SK-N-MC (cell line): ENCODE measurements around the gene HHAT.
"Not testable (repeated sequence)": the region's sequence is repeated elsewhere in the genome, so short reads cannot be mapped to it uniquely, and the experiment has no call there.

Experiments used
- DNase-seq: peaks from one replicate; pipeline ENCODE4 v3.0.0-alpha.2; 2011; ENCODE audit warnings: low read depth, low spot score
- H3K27ac ChIP-seq: fragments of 200-600 bp; sonication (generic); 2 replicates; pipeline ENCODE4 v1.5.1; 2016; ENCODE audit warnings: mixed run types
- H3K36me3 ChIP-seq: fragments of 200-600 bp; sonication (generic); 2 replicates; pipeline ENCODE4 v1.6.1; 2017; ENCODE audit warnings: antibody characterized with exemption, low read length, mixed read lengths; ENCODE audit not compliant: insufficient read depth
- H3K4me3 ChIP-seq: fragments of 200-600 bp; sonication (generic); 2 replicates; pipeline ENCODE4 v1.5.1; 2016
- H3K9ac ChIP-seq: fragments of 200-600 bp; sonication (generic); 2 replicates; pipeline ENCODE4 v1.8.0; 2017; ENCODE audit warnings: mixed run types, mixed read lengths; ENCODE audit not compliant: insufficient read length
- H3K9me3 ChIP-seq: fragments of 200-600 bp; sonication (generic); 2 replicates; pipeline ENCODE4 v1.6.1; 2017; ENCODE audit warnings: low read depth, mild to moderate bottlenecking, antibody characterized with exemption, low read length, moderate library complexity, mixed read lengths
- EZH2 ChIP-seq: fragments of 200-600 bp; sonication (generic); IDR thresholded peaks from one replicate; pipeline ENCODE4 v1.6.1; 2017; ENCODE audit warnings: antibody characterized with exemption
- FOXP2 ChIP-seq: optimal IDR thresholded peaks from 2 replicates; pipeline ENCODE3; 2011; ENCODE audit warnings: mild to moderate bottlenecking, moderate library complexity; ENCODE audit not compliant: insufficient read depth; ENCODE audit errors: extremely low read length, control extremely low read depth
- POLR2AphosphoS5 ChIP-seq: IDR thresholded peaks from 2 replicates; pipeline ENCODE4 v1.6.1; 2012; ENCODE audit warnings: mild to moderate bottlenecking, low read depth, low read length, borderline replicate concordance

Gene HHAT

DNA sequence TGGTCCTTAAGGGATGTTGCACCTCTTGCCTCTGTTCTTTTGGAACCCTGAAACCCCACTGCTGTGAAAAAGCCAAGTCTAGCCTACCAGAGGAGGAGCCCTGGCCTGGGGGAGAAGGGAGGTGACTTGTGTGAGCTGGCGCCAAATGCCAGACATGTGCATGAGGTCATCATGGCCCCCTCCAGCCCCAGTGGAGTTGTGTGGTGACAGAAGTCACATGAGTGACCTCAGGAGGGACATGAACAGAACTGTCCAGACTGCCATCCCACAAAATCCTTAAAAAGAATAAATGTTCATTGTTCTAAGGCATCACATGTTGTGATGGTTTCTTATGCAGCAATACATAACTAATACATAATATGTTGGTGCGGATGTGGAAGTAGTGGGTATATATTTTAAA lies 10.8 kb downstream of the HHAT start:
- no peak for DNase-seq
- TF ChIP-seq EZH2, result no peak
- no peak for TF ChIP-seq FOXP2
- no peak for TF ChIP-seq POLR2AphosphoS5
- no peaks in the 10 kb centered on the region for H3K36me3 ChIP-seq
- no peak overlapping the region for H3K9ac ChIP-seq
- no peaks in the 10 kb centered on the region for H3K9me3 ChIP-seq
- H3K4me3 ChIP-seq, result no peak overlapping the region
- no peak overlapping the region for H3K27ac ChIP-seq

DNA sequence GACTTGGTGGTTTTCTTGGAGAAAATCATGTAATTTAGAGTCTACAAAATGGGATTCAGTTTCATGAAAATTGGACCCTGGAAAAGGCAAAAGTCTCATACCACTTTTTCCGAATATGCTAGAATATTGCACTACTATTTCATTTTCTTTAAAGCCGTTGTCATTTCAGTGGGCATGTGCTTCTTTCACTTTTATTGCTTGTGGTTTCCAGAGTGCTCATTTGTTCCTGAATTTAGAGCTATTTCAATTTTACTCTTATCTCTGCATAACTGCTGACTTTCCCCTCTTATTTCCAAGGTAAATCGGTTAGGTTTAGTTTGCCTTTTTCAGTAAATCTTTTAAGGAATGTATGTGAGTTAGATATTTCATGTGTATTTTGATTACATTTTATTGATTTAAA lies 11.6 kb downstream of the HHAT start:
- TF ChIP-seq FOXP2 (no peak), POLR2AphosphoS5 (no peak), EZH2 (no peak)
- no peaks in the 10 kb centered on the region for H3K36me3 ChIP-seq
- no peak overlapping the region for H3K9ac ChIP-seq

DNA sequence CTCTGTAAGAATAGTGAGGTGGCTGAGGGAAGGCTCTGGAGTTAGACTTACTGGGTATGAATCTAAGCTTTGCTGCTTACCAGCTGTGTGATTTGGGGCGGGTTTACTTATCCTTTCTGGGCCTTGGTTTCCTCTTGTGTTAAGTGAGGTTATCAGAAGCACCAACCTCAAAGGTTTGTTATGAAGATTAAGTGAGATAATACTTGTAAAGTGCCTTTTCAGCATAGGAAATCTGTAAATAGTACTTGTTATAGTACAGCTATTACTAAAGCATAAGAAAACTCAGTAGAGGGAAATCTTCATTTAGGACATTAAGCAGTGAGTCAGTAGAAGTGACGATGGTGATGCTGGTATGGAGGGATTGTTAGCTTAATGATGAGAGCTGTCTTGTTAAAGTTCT lies 12.1 kb downstream of the HHAT start:
- Histone ChIP-seq H3K9ac (no peak overlapping the region), H3K4me3 (no peak overlapping the region), H3K9me3 (no peaks in the 10 kb centered on the region), H3K36me3 (no peaks in the 10 kb centered on the region), H3K27ac (no peak overlapping the region)
- TF ChIP-seq FOXP2, result no peak
- no peak for DNase-seq

More for the DNA sequence above, 11.6 kb downstream of the HHAT start:
- Histone ChIP-seq H3K4me3 (no peak overlapping the region), H3K27ac (no peak overlapping the region), H3K9me3 (no peaks in the 10 kb centered on the region)
- no peak for DNase-seq

DNA sequence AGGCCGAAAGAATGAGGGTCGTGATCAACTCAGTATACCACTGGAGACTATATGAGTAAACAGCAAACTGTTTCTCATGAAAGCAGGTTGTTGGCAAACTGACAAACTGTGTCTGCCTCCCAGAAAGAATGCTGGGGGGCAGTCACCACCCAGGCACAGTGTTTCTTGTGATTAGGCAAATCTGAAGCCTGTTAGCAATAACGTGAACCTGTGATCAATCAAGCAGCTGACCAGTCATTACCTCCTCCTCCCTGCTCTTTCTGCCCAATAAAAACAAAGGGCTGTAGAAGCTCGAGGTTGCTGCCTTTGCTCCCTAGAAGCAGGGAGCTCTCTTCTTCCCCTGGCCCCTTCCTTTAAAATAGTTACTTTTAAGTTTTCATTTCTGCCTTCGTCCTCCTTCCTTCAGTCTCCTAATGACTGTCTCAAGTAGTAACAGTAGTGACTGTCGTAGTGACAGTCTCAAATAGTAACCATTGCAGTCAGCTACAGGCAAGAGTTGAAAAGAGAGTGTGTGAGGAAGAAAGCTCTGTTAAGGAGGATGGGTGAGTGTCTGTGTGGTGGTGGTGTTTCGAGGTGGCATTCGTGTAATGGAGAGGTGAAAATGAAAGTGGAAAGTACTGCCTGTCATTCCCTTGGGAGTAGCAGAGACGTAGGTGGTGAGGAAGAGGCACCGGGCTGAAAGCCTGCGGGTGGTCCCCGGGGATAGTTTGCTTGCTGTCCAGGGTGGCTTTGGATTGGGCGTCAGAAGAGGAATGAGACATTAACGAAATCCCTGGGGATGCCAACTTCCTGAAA lies 14.5 kb downstream of the HHAT start:
- H3K4me3 ChIP-seq, result peak overlapping the region; percentile 43
- H3K36me3 ChIP-seq, result no peaks in the 10 kb centered on the region
- H3K9me3 ChIP-seq, result no peaks in the 10 kb centered on the region
- no peak overlapping the region for H3K9ac ChIP-seq
- H3K27ac ChIP-seq, result no peak overlapping the region
- DNase-seq, result no peak
- TF ChIP-seq EZH2, result no peak
- no peak for TF ChIP-seq POLR2AphosphoS5
- no peak for TF ChIP-seq FOXP2

DNA sequence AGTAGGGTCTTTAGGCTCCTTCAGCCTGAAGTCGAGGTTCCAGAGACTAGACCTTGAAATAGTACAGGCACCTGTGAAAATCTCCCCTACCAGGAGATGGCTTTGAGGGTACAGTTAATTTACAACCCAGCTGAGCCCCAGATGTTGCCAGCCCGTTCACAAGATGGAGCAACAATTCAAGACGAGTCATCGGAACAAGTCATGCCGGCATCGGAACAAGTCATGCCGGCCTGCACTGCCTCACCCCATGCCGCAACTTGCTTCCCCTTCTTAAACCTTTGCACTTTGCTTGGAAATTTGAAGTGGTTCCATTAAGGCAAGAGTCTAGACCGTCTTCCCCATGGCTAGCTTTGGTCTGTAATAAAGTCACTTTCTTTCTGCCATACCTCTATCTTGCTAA lies 16.0 kb downstream of the HHAT start:
- H3K36me3 ChIP-seq, result no peaks in the 10 kb centered on the region
- no peak for DNase-seq
- TF ChIP-seq EZH2 (no peak), POLR2AphosphoS5 (no peak), FOXP2 (no peak)
- H3K4me3 ChIP-seq, result no peak overlapping the region
- no peak overlapping the region for H3K27ac ChIP-seq
- H3K9ac ChIP-seq, result no peak overlapping the region
- no peaks in the 10 kb centered on the region for H3K9me3 ChIP-seq

DNA sequence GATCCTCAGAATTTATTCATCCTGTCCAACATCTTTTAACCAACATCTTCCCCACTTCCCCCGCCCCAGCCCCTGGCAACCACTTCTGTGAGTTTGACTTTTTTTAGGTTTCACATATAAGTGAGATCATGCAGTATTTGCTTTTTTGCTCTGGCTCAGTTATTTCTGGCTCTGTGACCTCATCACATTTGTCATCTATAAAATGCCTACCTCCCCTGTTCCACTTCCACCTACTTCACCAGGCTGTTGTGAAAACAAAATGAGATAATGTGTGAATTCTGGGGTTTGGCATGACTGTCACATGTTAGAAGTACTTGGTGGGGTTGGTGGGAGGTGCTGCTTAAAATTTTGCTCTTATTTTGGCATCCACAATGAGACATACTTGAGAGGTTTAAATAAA lies 18.4 kb downstream of the HHAT start:
- no peak overlapping the region for H3K9ac ChIP-seq
- no peak overlapping the region for H3K27ac ChIP-seq
- DNase-seq, result no peak
- no peak overlapping the region for H3K4me3 ChIP-seq
- H3K9me3 ChIP-seq, result no peaks in the 10 kb centered on the region
- no peak for TF ChIP-seq POLR2AphosphoS5
- no peak for TF ChIP-seq FOXP2
- H3K36me3 ChIP-seq, result no peaks in the 10 kb centered on the region

DNA sequence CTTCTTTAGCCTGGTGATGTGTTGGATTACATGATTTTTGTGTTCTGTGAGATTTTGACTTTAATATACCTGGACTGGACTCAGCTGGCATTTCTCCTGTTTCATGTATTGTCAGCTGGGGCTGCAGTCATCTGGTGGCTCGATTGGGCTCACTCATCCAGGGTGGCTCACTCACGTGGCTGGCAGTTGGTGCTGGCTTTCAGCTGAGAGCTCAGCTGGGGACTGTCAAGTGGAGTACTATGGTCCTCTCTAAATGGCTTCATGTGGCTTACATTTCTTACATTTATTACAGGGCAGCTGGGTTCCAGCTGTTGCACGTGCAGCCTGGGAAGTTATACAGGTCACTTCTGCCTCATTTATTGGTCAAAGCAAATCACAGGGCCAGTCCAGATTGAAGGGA lies 22.8 kb downstream of the HHAT start:
- no peak overlapping the region for H3K27ac ChIP-seq
- no peaks in the 10 kb centered on the region for H3K36me3 ChIP-seq
- no peak for DNase-seq
- no peak overlapping the region for H3K9ac ChIP-seq
- TF ChIP-seq EZH2, result no peak
- no peak for TF ChIP-seq FOXP2
- TF ChIP-seq POLR2AphosphoS5, result no peak
- no peak overlapping the region for H3K4me3 ChIP-seq
- no peaks in the 10 kb centered on the region for H3K9me3 ChIP-seq

DNA sequence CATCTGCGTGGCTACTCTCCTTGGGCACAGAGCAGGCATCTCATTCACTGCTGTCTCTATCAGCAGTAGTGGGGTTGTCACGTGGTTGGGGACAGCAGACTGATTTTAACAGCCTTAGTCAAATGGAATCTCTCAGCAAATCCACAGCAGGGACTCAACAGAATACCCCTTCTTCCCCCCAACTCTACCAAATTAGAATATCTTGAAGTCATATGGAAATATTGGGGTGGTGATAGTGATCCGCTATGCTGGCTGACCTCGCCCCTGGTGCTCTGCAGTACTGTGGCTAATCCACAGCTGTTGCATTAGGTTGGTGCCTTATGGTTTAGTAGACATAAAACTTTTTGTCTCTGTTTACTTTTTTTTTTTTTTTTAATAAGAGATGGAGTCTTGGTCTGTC lies 23.9 kb downstream of the HHAT start:
- Histone ChIP-seq H3K27ac (no peak overlapping the region), H3K4me3 (no peak overlapping the region), H3K36me3 (no peaks in the 10 kb centered on the region), H3K9ac (no peak overlapping the region), H3K9me3 (no peaks in the 10 kb centered on the region)
- DNase-seq, result no peak
- TF ChIP-seq POLR2AphosphoS5 (no peak), FOXP2 (no peak), EZH2 (no peak)

DNA sequence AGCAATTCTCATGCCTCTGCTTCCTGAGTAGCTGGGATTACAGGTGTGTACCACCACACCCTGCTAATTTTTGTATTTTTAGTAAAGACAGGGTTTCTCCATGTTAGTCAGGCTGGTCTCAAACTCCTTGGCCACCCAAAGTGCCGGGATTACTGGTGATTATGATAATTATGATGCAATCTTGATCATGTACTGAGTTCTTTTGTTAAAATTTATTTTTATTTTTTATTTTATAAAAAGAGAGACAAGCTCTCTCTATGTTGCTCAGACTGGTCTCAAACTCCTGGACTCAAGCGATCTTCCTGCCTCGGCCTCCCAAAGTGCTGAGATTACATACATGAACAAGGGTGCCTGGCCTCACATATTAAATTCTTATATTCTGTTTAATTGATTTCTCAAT lies 25.6 kb downstream of the HHAT start:
- not testable (repeated sequence) for H3K27ac ChIP-seq, DNase-seq, H3K9ac ChIP-seq, H3K36me3 ChIP-seq, H3K9me3 ChIP-seq, H3K4me3 ChIP-seq

DNA sequence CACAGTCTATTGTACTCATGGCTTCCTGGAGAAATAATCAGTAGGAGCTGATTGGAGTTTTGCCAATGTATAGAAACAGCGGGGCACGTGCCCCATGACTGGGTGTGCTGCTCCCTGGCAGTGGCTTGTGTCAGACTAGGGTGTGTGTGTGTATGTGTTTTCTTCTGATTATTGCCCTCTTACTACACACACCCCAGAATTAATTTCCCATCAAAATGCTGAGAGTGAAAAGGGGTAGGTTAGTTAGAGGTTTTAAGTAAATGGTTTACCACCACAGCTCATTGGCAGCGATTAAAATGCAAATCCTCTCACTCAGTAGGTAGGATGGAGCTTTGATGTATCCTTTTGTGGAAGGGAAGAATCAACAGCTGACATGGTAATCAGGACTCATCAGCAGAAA lies 29.9 kb downstream of the HHAT start:
- H3K9ac ChIP-seq, result no peak overlapping the region
- no peaks in the 10 kb centered on the region for H3K36me3 ChIP-seq
- no peak overlapping the region for H3K27ac ChIP-seq
- no peak overlapping the region for H3K4me3 ChIP-seq
- TF ChIP-seq POLR2AphosphoS5, result no peak
- DNase-seq, result no peak
- H3K9me3 ChIP-seq, result no peaks in the 10 kb centered on the region
